ENCODE results near the gene NBEAL2.

The NBEAL2 gene

DNA sequence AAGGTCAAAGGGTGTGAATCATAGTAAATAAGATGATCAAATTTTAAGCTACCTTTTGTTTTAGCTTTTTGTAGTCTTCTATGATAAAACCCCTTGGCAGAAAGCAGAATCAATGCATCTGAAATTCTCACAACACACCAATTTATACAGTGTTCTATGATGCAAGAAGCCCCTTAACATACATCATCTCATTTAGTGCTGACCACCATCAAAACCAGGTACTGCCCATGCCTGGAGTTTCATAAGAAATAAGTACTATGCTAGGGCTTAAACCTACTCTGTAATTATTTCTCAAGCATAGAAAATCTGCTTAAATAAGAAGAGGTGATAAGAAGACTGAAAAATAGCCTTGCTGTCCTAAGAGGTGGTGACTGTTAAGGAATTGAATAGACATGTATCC, 67.6 kb downstream of the NBEAL2 start:
- no peak for FAIRE-seq

DNA sequence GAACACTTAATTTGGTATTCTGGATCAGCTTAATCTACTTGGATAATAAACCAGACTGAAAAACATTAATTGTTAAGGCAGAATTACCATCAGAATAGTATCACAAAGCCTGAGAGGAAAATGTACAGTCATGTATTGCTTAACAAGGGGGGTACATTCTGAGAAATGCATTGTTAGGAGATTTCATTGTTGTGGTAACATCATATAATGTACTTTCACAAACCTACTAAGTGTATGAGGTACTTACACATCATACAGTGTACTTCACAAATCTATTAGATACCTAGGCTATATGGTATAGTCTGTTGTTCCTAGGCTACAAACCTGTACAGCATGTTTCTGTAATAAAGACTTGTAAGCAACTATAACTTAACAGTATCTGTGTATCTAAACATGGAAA, 68.2 kb downstream of the NBEAL2 start:
- FAIRE-seq, result no peak

DNA sequence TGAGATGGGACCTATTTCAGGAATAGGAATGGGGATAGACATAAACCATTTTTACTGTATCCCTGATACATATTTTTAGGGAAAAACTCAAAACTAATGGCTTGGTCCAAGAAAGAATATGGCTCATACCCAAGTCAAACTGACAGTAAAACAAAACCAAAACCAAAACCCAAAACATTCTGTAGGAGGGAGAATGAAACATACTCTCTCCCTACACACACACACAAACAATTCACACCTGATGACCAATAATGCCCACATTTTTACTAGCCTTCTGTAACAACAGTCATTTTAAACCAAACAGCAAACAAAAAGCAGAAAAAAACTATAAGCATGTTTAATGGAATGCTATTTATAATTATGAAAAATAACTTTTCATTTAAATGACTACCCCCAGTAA, 74.9 kb downstream of the NBEAL2 start:
- FAIRE-seq, result no peak

DNA sequence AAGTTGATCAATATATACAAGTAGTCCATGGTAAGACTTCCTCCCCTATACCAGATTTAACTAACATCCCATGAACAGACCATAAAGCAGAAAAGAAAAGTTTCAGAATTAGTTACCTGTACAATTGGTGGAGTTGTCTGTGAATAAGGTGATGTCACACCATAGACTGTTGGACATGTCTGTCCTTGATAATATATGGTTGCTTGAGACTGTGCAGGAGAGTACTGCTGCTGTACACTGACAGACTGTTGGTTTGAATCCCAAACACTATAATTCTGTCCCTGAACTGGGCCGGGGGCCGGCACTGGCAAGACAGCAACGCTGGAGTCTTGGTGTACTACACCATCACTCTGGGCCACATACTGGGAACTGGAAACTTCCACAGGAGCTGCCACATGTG, 77.2 kb downstream of the NBEAL2 start:
- FAIRE-seq, result no peak

DNA sequence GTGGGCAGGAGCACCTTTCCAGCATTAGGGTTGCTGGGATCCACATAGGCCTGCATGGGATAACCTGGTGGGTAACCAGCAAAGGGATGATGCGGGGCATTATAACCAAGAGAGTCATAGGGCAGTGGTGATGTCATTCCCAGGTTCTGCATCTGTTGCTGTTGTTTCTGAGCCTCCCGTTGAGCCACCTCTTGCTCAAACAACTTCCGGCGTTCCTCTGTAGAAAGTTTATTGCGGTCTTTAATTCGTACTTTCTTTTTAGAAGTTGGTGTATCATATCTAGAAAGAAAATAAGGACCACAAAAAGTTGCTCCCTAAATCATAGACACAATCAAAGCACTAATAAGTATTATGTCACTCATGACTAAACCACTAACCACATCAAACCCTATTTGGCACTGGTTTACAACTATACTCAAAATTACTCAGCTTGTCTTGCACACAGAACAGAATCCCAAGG, 77.8 kb downstream of the NBEAL2 start:
- no peak for FAIRE-seq

Data from colon (tissue), 2 donors.